Activated CD4-positive, alpha-beta T cell treated with anti-CD3 and anti-CD28 coated beads, Interleukin-2, amount 10 ng/mL, durations not matched to agents 7 days and 5 days (primary cell): ENCODE results near the gene GMNC. TPM values are rescaled to one million over a fixed set of nuclear protein-coding genes. Genes with fewer than 3 reads are reported as not detected.

Experiments
- CTCF ChIA-PET: fragments of 350-600 bp; sonication (Branson Sonifier 250); formaldehyde crosslinking; loops from one replicate; lab custom pipeline; 2021; ENCODE audit warnings: antibody characterized with exemption; lab: Charles Lee
- POLR2A ChIA-PET: fragments of 350-600 bp; sonication (Branson Sonifier 250); formaldehyde crosslinking; loops from one replicate; lab custom pipeline; 2021; ENCODE audit warnings: antibody characterized with exemption; lab: Charles Lee
- DNase-seq: peaks from one replicate; pipeline ENCODE4 v3.0.0-alpha.2; 2020
- H3K27ac Mint-ChIP-seq: one replicate; pipeline ENCODE4 v1.8.0; 2021; ENCODE audit warnings: mild to moderate bottlenecking, moderate library complexity, mixed read lengths
- H3K27me3 Mint-ChIP-seq: one replicate; pipeline ENCODE4 v1.8.0; 2021; ENCODE audit warnings: mixed read lengths
- H3K36me3 Mint-ChIP-seq: one replicate; pipeline ENCODE4 v1.8.0; 2021; ENCODE audit warnings: low read depth, mixed read lengths
- H3K4me1 Mint-ChIP-seq: one replicate; pipeline ENCODE4 v1.8.0; 2021; ENCODE audit warnings: mixed read lengths
- H3K4me3 Mint-ChIP-seq: one replicate; pipeline ENCODE4 v1.8.0; 2021; ENCODE audit warnings: mild to moderate bottlenecking, moderate library complexity, mixed read lengths
- H3K9me3 Mint-ChIP-seq: one replicate; pipeline ENCODE4 v1.8.0; 2021; ENCODE audit warnings: mixed read lengths
- total RNA-seq, 2 experiments: library from RNA; stranded (reverse); gene quantifications; one replicate each; pipeline ENCODE4 v1.2.3, GENCODE V29; 2021

Gene GMNC
- total RNA-seq, 2 experiments from 2014 or later: not detected

- Mint-ChIP-seq H3K36me3 (no peaks in the 10 kb centered on the region), H3K4me1 (no peaks in the 10 kb centered on the region), H3K9me3 (no peaks in the 10 kb centered on the region), H3K27me3 (no peaks in the 10 kb centered on the region), H3K27ac (no peak overlapping the region), H3K4me3 (no peak overlapping the region)
- POLR2A ChIA-PET: no interaction called here
- CTCF ChIA-PET: no interaction called here
- DNase-seq: no peak
Measured at GRCh38 chr3:190831225-190831624, 31.3 kb downstream of the GMNC start.

DNA sequence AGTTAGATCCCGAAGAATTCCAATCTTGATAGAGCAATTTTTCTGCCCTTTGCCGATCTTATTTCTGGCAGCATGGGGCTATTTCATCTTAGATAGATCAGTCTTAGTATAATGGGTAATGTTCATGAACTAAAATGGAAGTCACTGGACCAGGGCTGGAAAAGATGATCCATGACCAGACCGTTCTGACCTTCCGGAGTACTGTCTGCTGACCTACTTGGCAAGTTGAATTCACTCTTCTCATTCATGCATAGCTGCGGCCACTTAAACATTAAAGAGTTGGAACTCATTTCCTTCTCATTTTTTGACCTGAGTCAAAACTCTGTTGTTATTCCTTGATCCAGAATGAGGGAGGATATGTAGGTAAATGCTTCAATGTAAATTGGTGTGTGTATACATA lies 32.5 kb downstream of the GMNC start:
- H3K4me1 Mint-ChIP-seq: no peaks in the 10 kb centered on the region
- ChIA-PET CTCF (no interaction called here), POLR2A (no interaction called here)
- H3K27me3 Mint-ChIP-seq: no peaks in the 10 kb centered on the region
- no peak overlapping the region for H3K27ac Mint-ChIP-seq
- H3K36me3 Mint-ChIP-seq: no peaks in the 10 kb centered on the region
- no peaks in the 10 kb centered on the region for H3K9me3 Mint-ChIP-seq
- H3K4me3 Mint-ChIP-seq: no peak overlapping the region
- no peak for DNase-seq

DNA sequence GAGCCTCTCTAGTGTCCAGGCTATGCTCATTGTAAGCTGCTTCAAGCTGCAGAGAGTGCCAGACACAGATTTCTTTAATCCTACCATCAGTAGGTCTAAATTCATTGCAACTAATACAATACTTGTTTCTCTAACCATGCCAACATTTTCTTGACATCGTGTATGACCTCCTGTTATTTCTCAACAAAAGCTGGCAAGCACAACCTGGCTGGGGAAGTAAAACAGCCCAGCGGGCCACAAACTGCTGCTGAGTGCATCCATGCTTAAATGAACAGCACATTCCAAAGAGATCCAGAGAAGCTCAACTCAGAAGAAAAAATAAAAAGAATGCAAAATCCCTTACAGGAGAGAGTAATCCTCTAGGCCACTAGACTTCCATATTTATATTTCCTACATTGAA lies 36.5 kb downstream of the GMNC start:
- no peaks in the 10 kb centered on the region for H3K9me3 Mint-ChIP-seq
- H3K4me3 Mint-ChIP-seq: no peak overlapping the region
- no peaks in the 10 kb centered on the region for H3K4me1 Mint-ChIP-seq
- no peak for DNase-seq
- H3K27ac Mint-ChIP-seq: no peak overlapping the region
- CTCF ChIA-PET: no interaction called here
- H3K27me3 Mint-ChIP-seq: no peaks in the 10 kb centered on the region
- no peaks in the 10 kb centered on the region for H3K36me3 Mint-ChIP-seq
- POLR2A ChIA-PET: no interaction called here

DNA sequence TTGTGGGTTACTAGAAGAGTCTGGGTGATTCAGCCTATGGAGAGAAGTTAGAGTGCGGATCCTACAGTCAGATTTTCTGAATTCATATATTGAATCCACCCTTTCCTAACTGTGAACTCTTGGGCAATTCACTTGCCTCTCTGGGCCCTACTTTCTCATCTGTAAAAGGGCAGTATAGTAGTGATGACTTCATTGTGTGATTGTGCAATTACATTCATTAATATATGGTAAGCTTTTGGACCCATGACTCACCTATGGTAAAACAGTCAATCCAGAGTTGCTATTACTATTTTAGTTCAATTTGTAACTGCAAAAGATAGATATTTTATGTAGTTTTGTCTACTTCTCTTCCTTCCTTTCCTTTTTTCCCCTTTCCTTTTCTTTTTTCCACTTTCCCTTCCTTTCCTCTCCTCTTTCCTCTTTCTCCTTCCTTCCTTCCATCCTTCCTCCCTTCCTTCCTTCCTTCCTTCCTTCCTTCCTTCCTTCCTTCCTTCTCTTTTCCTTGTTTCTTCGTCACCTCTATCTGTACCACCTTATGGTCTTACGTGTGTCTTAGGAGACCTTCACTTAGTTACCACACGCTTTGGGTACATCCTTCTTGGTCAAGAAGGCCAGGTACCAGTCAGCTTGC lies 37.0 kb downstream of the GMNC start:
- Mint-ChIP-seq H3K4me3 (no peak overlapping the region), H3K27me3 (no peaks in the 10 kb centered on the region), H3K36me3 (no peaks in the 10 kb centered on the region), H3K9me3 (no peaks in the 10 kb centered on the region), H3K4me1 (no peaks in the 10 kb centered on the region), H3K27ac (no peak overlapping the region)
- no peak for DNase-seq
- ChIA-PET POLR2A (no interaction called here), CTCF (no interaction called here)

GRCh38 chr3:190811775-190812480 lies 50.6 kb downstream of the GMNC start:
- Mint-ChIP-seq H3K4me3 (no peak overlapping the region), H3K27me3 (no peaks in the 10 kb centered on the region), H3K27ac (no peak overlapping the region), H3K9me3 (peaks cover 2% of the 10 kb centered on the region), H3K36me3 (no peaks in the 10 kb centered on the region), H3K4me1 (no peaks in the 10 kb centered on the region)
- ChIA-PET POLR2A (no interaction called here), CTCF (no interaction called here)
- peak; percentile 24 for DNase-seq

GRCh38 chr3:190810957-190811356 lies 51.5 kb downstream of the GMNC start:
- ChIA-PET POLR2A (no interaction called here), CTCF (no interaction called here)
- Mint-ChIP-seq H3K27ac (no peak overlapping the region), H3K4me1 (no peaks in the 10 kb centered on the region), H3K9me3 (no peaks in the 10 kb centered on the region), H3K36me3 (no peaks in the 10 kb centered on the region), H3K27me3 (no peaks in the 10 kb centered on the region), H3K4me3 (no peak overlapping the region)
- DNase-seq: no peak

GRCh38 chr3:190809351-190809750 lies 53.1 kb downstream of the GMNC start:
- Mint-ChIP-seq H3K36me3 (no peaks in the 10 kb centered on the region), H3K4me1 (no peaks in the 10 kb centered on the region), H3K27ac (no peak overlapping the region)

GRCh38 chr3:190807719-190808375 lies 54.6 kb downstream of the GMNC start:
- no peaks in the 10 kb centered on the region for H3K4me1 Mint-ChIP-seq
- H3K27me3 Mint-ChIP-seq: no peaks in the 10 kb centered on the region
- POLR2A ChIA-PET: no interaction called here
- CTCF ChIA-PET: no interaction called here
- no peaks in the 10 kb centered on the region for H3K9me3 Mint-ChIP-seq
- no peak for DNase-seq
- no peaks in the 10 kb centered on the region for H3K36me3 Mint-ChIP-seq
- H3K4me3 Mint-ChIP-seq: no peak overlapping the region
- H3K27ac Mint-ChIP-seq: no peak overlapping the region

More at GRCh38 chr3:190809351-190809750, 53.1 kb downstream of the GMNC start:
- POLR2A ChIA-PET: no interaction called here
- H3K27me3 Mint-ChIP-seq: no peaks in the 10 kb centered on the region
- H3K9me3 Mint-ChIP-seq: no peaks in the 10 kb centered on the region
- DNase-seq: no peak
- H3K4me3 Mint-ChIP-seq: no peak overlapping the region
- CTCF ChIA-PET: no interaction called here
